ENCODE measurements around the gene MTX1.
"Not testable (repeated sequence)": the region's sequence is repeated elsewhere in the genome, so short reads cannot be mapped to it uniquely, and the experiment has no call there.

The MTX1 gene

GRCh38 chr1:155208541-155209311 is at the start of gene MTX1:
Gene MTX1, plus strand, starts transcription at chr1:155208695. Its CDS starts 110 bp downstream, at chr1:155208805.
- peak; percentile 96 for DNase-seq

- no peak for DNase-seq
Observed at GRCh38 chr1:155158991-155159390, 49.5 kb upstream of the MTX1 start.

GRCh38 chr1:155160128-155160527 is 48.4 kb upstream of the MTX1 start:
- DNase-seq: no peak

- DNase-seq: not testable (repeated sequence)
Observed at GRCh38 chr1:155162631-155163030, 45.9 kb upstream of the MTX1 start.

GRCh38 chr1:155163785-155164184 is 44.7 kb upstream of the MTX1 start:
- not testable (repeated sequence) for DNase-seq

GRCh38 chr1:155164625-155165024 is 43.9 kb upstream of the MTX1 start:
- DNase-seq: not testable (repeated sequence)

- DNase-seq: peak; percentile 48
Observed at GRCh38 chr1:155166051-155166470, 42.4 kb upstream of the MTX1 start.

- peak; percentile 74 for DNase-seq
Observed at GRCh38 chr1:155166471-155167165, 41.9 kb upstream of the MTX1 start.

- DNase-seq: peak; percentile 84
Observed at GRCh38 chr1:155167166-155168104, 41.1 kb upstream of the MTX1 start.

GRCh38 chr1:155168105-155168445 is 40.4 kb upstream of the MTX1 start:
- DNase-seq: not testable (repeated sequence)

GRCh38 chr1:155168456-155169210 is 39.9 kb upstream of the MTX1 start:
- no peak for DNase-seq

GRCh38 chr1:155169541-155169940 is 39.0 kb upstream of the MTX1 start:
- no peak for DNase-seq

GRCh38 chr1:155170101-155170785 is 38.3 kb upstream of the MTX1 start:
- DNase-seq: no peak

- DNase-seq: no peak
Observed at GRCh38 chr1:155170806-155171205, 37.7 kb upstream of the MTX1 start.

- DNase-seq: no peak
Observed at GRCh38 chr1:155171836-155172731, 36.4 kb upstream of the MTX1 start.

- DNase-seq: peak; percentile 96
Observed at GRCh38 chr1:155172732-155173477, 35.6 kb upstream of the MTX1 start, which contains the start of gene KRTCAP2. Gene KRTCAP2, minus strand, starts transcription at chr1:155173304. Its CDS starts 80 bp downstream, at chr1:155173224.

- peak; percentile 52 for DNase-seq
Observed at GRCh38 chr1:155173478-155174323, 34.8 kb upstream of the MTX1 start, which contains the start of gene TRIM46. Gene TRIM46, plus strand, starts transcription at chr1:155173849. Its CDS starts 118 bp downstream, at chr1:155173967.
